ENCODE measurements around the gene CDC42EP4.

DNA sequence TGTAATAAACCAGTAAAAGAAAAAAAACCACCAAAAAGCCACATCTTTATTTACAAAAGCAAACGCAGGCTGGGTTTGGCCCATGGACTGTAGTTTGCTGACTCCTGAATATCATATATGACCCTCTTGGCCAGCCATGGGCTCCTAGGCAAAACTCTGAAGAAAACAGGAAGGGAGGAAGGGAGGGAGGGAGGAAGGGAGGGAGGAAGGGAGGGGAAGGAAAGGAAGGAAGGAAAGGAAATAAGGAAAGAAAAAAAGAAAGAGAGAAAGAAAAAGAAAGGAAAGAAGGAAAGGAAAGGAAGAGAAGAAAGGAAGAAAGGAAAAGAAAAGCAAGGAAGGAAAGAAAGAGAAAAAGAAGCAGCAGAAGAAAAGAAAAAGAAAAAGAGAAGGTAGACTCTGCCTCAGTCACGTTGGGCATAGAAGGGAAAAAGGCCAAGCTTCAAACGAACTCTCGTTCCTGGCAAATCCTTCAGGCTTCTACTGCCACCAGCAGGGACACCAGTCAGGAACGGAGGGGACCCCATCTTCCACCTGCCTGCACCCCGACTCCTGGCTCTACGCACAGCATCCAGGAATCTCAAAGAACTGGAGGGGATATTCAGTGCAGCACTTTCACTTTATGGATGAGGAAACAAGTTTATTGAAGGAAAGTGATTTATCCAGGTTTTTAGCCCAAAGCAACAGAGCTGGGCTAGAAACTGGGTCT is 22.1 kb downstream of the CDC42EP4 start:
- TF ChIP-seq, protein P1, sequence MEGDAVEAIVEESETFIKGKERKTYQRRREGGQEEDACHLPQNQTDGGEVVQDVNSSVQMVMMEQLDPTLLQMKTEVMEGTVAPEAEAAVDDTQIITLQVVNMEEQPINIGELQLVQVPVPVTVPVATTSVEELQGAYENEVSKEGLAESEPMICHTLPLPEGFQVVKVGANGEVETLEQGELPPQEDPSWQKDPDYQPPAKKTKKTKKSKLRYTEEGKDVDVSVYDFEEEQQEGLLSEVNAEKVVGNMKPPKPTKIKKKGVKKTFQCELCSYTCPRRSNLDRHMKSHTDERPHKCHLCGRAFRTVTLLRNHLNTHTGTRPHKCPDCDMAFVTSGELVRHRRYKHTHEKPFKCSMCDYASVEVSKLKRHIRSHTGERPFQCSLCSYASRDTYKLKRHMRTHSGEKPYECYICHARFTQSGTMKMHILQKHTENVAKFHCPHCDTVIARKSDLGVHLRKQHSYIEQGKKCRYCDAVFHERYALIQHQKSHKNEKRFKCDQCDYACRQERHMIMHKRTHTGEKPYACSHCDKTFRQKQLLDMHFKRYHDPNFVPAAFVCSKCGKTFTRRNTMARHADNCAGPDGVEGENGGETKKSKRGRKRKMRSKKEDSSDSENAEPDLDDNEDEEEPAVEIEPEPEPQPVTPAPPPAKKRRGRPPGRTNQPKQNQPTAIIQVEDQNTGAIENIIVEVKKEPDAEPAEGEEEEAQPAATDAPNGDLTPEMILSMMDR (IDR thresholded peaks at IDR 0.05; ENCODE audit: low read length), result no peak
- TF ChIP-seq EZH2 (optimal IDR thresholded peaks at IDR 0.05; ENCODE audit: low read depth, low read length), result no peak

All from MM.1S (cell line).